ENCODE measurements around the gene ANP32E.
A peak's percentile ranks its signal among the peaks of the same experiment; 100 is the strongest.
"Not testable (repeated sequence)": the region's sequence is repeated elsewhere in the genome, so short reads cannot be mapped to it uniquely, and the experiment has no call there.

Gene ANP32E

DNA sequence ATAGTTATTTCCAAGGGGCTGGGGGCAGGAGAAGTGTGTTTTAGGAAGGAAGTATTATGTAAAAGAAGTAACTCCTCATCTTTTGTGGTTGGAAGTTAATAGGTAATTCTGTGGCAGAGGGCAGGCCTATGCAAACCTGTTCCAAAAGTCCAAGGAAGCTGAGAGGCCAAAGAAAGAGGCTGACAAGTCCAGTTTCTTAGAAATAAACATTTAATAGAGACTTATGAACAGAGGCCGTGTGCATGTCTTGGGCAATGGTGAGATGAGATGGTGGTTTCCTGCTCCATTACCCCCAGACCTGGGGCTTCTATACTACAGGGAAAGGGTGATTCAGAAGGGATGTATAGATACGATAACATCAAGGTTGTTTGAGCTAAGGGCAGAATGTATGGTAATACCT is 14.0 kb upstream of the ANP32E start:
- DNase-seq (ENCODE audit: insufficient read length) (no peak), FAIRE-seq (no peak)
- TF ChIP-seq POLR2AphosphoS5 (IDR thresholded peaks at IDR 0.05; ENCODE audit: low read depth, low read length) = no peak

DNA sequence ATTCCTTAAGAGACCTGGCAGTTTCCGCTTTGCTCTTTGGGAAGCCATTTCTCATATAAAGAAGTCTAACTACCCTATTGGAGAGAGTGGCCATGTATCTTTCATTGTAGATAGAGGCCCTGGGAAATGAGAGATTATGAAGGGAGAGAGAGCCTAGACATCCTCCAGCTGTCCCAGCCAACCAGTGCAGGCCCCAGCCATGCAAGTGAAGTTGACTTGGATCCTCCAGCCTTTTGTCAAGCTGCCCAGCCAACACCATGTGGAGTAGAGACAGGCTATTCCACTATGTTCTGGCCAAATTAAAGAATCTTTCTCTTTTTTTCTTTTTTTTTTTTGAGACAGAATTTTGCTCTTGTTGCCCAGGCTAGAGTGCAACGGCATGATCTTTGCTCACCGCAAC is 7.1 kb upstream of the ANP32E start:
- TF ChIP-seq TAF1 (IDR thresholded peaks at IDR 0.05; ENCODE audit: borderline replicate concordance, low read depth, low read length) (no peak), POLR2A (IDR thresholded peaks at IDR 0.05; ENCODE audit: low read depth, low read length) (no peak), POLR2AphosphoS5 (IDR thresholded peaks at IDR 0.05; ENCODE audit: low read depth, low read length) (no peak)
- FAIRE-seq (no peak), DNase-seq (ENCODE audit: insufficient read length) (no peak)

DNA sequence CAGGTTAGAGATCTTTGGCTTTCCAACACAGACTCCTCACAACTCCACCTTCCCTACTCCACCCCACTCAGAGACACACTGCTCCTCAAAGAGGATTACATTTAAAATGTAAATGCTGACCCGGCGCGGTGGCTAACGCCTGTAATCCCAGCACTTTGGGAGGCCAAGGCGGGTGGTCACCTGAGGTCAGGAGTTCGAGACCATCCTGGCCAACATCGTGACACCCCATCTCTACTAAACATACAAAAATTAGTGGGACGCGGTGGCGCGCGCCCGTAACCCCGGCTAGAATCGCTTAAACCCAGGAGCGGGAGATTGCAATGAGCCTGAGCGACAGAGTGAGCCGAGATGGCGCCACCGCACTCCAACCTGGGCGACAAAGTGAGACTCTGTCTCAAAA is 1.8 kb upstream of the ANP32E start:
- TF ChIP-seq POLR2A (IDR thresholded peaks at IDR 0.05; ENCODE audit: low read depth, low read length) (no peak), TAF1 (IDR thresholded peaks at IDR 0.05; ENCODE audit: borderline replicate concordance, low read depth, low read length) (no peak), POLR2AphosphoS5 (IDR thresholded peaks at IDR 0.05; ENCODE audit: low read depth, low read length) (no peak)
- FAIRE-seq = no peak
- DNase-seq (ENCODE audit: insufficient read length) = no peak

DNA sequence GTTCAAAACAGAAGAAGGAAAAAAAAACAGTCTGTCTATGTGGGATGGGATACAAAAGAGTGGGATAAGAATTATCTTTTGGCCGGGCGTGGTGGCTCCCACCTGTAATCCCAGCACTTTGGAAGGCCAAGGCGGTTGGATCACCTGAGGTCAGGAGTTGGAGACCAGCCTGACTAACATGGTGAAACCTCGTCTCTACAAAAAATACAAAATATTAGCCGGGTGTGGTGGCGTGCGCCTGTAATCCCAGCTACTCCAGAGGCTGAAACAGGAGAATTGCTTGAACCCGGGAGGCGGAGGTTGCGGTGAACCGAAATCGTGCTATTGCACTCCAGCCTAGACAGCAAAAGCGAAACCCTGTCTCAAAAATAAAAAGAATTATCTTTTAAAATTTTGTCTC is 1.3 kb upstream of the ANP32E start:
- not testable (repeated sequence) for FAIRE-seq; DNase-seq (ENCODE audit: insufficient read length)

DNA sequence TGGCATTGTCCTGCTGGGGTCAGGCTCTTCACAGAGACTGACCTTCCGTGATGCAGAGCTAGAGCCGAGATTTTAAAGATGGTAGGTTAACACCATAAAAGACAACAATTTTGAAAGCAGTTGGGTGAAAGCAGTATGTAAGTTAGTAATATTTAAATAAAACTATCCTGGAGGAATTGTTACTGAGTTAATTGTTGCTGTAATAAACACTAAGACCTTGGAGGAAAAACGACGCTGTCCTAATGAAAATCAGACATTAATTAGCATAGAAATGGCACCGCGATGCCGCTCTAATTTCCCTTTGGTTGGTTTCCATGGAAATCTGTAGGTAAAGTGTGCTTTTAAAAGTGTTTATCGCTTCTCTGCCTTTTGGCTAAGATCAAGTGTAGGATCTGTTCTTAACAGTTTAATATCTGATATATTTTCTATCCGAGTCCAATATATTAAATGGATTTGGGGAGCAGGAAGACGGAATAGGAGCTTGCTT is 745 bp upstream of the ANP32E start:
- FAIRE-seq (no peak), DNase-seq (ENCODE audit: insufficient read length) (no peak)
- TF ChIP-seq POLR2AphosphoS5 (IDR thresholded peaks at IDR 0.05; ENCODE audit: low read depth, low read length) (no peak), TAF1 (IDR thresholded peaks at IDR 0.05; ENCODE audit: borderline replicate concordance, low read depth, low read length) (no peak), POLR2A (IDR thresholded peaks at IDR 0.05; ENCODE audit: low read depth, low read length) (no peak)

DNA sequence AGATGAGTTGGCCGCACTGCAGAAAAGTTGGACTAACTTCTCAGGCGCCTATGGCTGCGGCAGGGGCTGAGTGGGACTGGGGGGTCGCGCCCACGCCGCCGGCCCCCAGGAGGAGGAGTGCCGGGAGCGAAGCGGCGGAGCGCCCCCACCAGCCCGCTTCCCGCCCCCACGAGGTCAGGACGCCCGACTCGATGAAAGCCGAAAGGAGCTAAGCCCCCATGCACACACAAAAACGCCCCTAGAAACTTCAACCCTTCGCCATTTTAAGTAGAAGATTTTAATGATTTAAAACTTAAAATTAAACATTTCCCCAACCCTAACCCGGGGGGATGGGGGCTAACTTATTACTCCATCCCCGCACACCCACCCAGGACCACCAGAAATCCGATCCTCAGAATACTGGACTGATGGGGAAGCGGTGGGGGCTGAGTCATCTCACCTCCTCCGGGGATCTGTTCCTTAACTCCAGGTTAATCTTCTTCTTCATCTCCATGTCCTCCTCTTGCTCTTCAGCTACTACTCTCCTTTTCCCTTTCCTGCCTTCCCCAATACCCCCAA is 539 bp downstream of the ANP32E start:
- no peak for TF ChIP-seq POLR2AphosphoS5 (IDR thresholded peaks at IDR 0.05; ENCODE audit: low read depth, low read length)
- no peak for TF ChIP-seq POLR2A (IDR thresholded peaks at IDR 0.05; ENCODE audit: low read depth, low read length)
- no peak for TF ChIP-seq TAF1 (IDR thresholded peaks at IDR 0.05; ENCODE audit: borderline replicate concordance, low read depth, low read length)
- DNase-seq (ENCODE audit: insufficient read length) (no peak), FAIRE-seq (no peak)

DNA sequence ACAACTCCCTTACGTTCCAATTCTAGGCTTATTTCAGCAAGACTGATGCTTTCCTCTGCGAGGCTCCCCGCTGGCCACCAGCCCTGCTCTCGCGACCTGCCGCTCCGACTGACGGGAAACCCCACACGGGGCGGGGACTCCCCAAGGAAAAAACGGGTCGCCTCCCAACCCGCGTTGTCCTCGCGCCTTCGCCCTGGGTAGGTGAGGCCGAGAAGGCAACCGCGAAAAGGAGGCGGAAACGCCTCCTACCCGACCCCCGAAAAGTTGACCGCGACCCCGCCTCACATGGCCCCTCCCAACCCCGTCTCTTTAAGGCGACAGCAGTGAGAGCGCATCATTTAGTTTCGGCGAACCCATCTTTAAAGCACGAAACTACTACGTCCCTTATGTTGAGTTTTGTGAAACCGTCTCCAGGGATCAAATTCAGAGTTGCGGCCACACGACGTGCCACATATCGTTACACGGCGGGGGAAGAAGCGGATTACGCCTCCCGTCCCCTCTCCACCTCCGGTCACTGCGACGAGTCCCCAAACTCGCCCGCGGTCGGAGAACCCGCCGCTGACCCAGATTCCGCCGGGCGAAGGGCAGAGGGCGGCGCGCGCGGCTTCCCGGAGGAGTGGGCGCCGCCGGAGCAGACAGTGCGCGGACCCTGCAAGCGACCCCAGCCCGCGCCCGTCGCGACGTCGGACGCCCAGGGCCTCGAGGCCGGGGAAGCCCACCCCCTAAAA is 1.2 kb downstream of the ANP32E start:
- FAIRE-seq (peak; percentile 95), DNase-seq (ENCODE audit: insufficient read length) (peak; percentile 64)
- TF ChIP-seq POLR2AphosphoS5 (IDR thresholded peaks at IDR 0.05; ENCODE audit: low read depth, low read length) = peak; percentile 91
- peak; percentile 87 for TF ChIP-seq POLR2A (IDR thresholded peaks at IDR 0.05; ENCODE audit: low read depth, low read length)
- TF ChIP-seq TAF1 (IDR thresholded peaks at IDR 0.05; ENCODE audit: borderline replicate concordance, low read depth, low read length) = peak; percentile 80

DNA sequence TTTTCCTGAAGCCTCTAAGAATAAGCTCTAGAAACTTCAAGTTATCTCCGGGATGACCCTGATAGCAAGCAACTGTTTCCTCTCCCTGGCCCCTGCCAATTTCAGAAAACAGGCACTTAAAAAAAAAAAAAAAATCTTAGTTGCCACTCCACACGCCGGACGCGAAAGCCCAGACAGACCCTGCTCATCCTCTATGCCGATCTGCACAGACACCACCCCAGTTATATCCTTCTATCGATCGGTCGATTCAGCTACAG is 1.7 kb downstream of the ANP32E start:
- TF ChIP-seq POLR2A (IDR thresholded peaks at IDR 0.05; ENCODE audit: low read depth, low read length) (no peak), POLR2AphosphoS5 (IDR thresholded peaks at IDR 0.05; ENCODE audit: low read depth, low read length) (no peak), TAF1 (IDR thresholded peaks at IDR 0.05; ENCODE audit: borderline replicate concordance, low read depth, low read length) (no peak)
- no peak for DNase-seq (ENCODE audit: insufficient read length)
- FAIRE-seq = no peak

DNA sequence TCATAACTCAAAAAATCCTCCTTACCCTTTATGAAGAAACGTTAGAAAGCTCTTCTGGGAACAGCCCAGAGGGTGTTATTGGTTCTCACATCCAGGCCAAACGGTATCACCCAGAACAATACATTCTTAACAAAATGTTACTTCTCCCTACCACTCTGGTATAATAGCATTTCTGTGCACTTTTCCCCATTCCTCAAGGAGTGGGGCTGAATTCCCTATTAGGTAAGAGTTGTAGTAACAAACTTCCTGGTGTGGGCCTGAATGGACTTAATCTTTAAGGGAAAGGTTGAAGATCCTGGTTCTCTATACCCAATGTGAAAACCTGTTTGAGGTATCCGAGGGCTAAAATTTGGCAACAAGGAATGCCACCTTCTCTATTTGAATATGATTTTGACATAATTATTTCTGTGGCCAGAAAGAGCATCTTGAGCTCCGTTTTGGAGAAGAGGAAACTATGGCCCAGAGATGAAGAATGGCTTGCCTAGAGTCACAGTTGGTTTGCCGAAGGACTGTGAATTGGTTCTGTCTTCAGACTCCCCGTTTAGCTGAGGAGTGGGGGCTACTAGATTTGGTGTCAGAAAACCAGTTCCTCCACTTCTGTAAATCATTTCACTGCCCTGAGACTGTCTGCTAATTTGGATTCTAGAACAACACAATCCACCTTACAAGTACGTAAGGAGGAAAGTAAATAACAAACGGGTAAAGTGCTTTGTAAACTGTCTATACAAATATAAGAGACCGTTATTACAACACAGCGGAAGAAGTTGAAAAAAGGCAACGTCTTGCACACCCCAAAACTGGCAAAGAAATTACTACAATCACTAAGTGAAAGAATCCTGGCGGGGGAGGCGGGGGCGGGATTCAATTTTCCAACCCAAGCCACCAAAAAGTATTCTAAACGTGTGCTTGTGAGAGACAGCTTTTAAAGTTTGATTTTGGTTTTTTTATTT is 2.3 kb downstream of the ANP32E start:
- DNase-seq (ENCODE audit: insufficient read length) = no peak
- no peak for TF ChIP-seq POLR2A (IDR thresholded peaks at IDR 0.05; ENCODE audit: low read depth, low read length)
- TF ChIP-seq TAF1 (IDR thresholded peaks at IDR 0.05; ENCODE audit: borderline replicate concordance, low read depth, low read length) = no peak
- TF ChIP-seq POLR2AphosphoS5 (IDR thresholded peaks at IDR 0.05; ENCODE audit: low read depth, low read length) = 0 out of 2 replicates have a peak, but pooled peaks have one; percentile 30
- peak; percentile 46 for FAIRE-seq

DNA sequence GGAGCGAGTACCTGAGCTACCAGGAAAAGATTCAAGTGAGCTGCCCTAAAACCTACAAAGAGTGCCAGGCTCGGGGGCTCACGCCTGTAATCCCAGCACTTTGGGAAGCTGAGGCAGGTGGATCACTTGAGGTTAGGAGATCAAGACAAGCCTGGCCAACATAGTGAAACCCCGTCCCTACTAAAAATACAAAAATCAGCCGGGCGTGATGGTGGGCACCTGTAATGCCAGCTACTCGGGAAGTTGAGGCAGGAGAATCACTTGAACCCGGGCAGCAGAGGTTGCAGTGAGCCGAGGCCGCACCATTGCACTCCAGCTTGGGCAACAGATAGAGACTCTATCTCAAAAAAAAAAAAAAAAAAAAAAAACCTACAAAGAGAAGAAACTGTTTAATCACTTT is 3.0 kb downstream of the ANP32E start:
- not testable (repeated sequence) for DNase-seq (ENCODE audit: insufficient read length); FAIRE-seq

DNA sequence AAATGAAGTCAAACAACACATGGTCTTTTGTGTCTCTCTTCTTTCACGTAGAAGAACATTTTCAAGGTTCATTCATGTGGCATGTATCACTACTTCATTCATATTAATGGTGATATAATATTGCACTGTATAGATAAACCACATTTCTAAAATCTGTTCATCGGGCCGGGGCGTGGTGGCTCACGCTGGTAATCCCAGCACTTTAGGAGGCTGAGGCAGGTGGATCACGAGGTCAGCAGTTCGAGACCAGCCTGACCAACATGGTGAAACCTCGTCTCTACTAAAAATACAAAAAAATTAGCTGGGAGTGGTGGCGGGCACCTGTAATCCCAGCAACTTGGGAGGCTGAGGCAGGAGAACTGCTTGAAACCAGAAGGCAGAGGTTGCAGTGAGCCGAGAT is 7.7 kb downstream of the ANP32E start:
- not testable (repeated sequence) for FAIRE-seq; DNase-seq (ENCODE audit: insufficient read length)

DNA sequence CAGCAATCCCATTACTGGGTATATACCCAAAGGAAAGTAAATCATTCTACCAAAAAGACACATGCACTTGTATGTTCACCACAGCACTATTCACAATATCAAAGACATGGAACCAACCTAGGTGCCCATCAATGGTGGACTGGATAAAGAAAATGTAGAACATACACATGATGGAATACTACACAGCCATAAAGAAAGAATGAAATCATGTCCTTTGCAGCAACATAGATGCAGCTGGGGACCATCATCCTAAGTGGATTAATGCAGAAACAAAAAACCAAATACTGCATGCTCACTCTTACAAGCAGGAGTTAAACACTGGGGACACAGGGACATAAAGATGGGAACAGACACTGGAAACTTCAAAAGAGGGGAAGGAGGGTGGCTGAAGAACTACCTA is 8.7 kb downstream of the ANP32E start:
- DNase-seq (ENCODE audit: insufficient read length) (no peak), FAIRE-seq (no peak)
- no peak for TF ChIP-seq POLR2A (IDR thresholded peaks at IDR 0.05; ENCODE audit: low read depth, low read length)
- no peak for TF ChIP-seq TAF1 (IDR thresholded peaks at IDR 0.05; ENCODE audit: borderline replicate concordance, low read depth, low read length)
- no peak for TF ChIP-seq POLR2AphosphoS5 (IDR thresholded peaks at IDR 0.05; ENCODE audit: low read depth, low read length)

All from GM12892 (cell line).